ENCODE measurements around the gene GPRIN2.

DNA sequence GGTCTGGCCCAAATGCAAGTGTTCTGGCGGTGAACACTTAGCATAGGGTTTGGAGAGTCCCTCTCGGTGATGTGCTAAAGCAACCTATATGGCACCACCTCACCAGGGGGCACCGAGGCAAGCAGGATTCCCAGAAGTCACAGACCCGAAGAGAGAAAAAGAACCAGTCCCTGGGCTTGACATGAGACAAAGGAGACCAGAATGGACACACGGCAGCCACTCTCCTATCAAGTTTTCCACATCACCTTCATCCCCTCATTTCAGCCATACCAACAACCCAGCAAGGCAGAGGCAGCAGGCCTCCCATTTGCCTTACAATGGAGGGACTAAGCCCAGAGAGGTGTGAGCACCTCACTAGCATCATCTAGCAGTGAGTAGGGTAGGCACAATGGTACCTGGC, 19.7 kb downstream of the GPRIN2 start:
- TF ChIP-seq, protein P1, sequence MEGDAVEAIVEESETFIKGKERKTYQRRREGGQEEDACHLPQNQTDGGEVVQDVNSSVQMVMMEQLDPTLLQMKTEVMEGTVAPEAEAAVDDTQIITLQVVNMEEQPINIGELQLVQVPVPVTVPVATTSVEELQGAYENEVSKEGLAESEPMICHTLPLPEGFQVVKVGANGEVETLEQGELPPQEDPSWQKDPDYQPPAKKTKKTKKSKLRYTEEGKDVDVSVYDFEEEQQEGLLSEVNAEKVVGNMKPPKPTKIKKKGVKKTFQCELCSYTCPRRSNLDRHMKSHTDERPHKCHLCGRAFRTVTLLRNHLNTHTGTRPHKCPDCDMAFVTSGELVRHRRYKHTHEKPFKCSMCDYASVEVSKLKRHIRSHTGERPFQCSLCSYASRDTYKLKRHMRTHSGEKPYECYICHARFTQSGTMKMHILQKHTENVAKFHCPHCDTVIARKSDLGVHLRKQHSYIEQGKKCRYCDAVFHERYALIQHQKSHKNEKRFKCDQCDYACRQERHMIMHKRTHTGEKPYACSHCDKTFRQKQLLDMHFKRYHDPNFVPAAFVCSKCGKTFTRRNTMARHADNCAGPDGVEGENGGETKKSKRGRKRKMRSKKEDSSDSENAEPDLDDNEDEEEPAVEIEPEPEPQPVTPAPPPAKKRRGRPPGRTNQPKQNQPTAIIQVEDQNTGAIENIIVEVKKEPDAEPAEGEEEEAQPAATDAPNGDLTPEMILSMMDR (IDR thresholded peaks at IDR 0.05) = no peak
- TF ChIP-seq POLR2A (IDR thresholded peaks at IDR 0.05) = no peak
